ENCODE measurements around the gene GRB10. TPM values are rescaled to one million over a fixed set of nuclear protein-coding genes. Genes with fewer than 3 reads are reported as not detected.

Gene GRB10
- total RNA-seq, 2 donors from 2014 or later, result 45.4 to 52.6 TPM

DNA sequence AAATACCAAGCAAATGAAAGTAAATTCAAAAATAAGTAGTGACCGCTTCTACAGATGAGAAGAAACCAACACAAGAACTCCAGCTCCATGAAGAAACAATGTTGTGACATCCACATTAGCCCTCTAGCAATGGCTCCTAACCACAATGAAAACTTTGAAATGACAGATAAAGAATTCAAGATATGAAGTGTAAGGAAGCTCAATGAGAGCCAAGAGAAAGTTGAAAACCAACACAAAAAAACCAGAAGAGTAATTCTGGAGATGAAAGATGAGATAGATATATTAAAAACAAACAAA lies 149.3 kb downstream of the GRB10 start:
- DNase-seq (ENCODE audit: low spot score), result no peak
- intact Hi-C loops (cut with DNase I), result no loop called here

DNA sequence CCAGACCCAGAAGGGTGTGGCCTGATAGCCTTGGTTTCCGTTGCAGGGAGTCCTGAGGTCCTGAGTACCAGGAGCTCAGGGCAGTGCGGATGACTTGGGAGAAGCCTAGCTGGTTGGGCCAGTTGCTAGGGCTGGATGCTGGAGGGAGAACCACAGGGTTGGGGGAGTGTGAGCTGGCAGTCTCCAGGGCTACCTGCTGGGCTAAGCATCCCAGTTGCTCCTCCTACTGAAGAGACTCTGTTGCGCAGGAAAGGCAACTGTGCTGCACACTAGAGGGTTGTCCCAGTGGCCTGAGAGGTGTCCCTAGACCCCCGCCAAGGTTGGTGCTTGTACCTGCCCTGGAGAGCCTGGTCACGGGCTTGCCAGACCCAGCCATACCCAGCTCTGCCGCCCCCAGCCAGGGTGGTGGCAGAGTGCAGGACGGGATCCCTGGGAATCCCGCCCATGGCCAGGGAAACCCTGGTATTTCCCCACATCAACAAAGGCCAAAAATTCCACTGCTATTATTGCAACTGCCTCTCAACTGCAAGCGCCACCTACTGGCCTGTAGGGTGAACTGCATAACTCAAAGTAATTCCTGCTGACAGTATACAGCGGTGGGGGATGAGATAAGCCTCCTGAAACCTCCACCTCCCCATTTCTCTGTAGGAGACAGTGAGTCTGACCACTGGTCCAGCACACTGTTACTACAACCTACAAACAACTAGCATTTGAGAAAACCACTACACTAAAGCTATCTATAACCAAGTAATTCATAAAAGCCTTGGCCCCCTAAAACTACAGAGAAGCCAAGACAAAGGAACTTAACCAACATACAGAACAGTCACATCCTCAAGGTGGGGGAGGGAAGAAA lies 149.9 kb downstream of the GRB10 start:
- intact Hi-C loops (cut with DNase I), result no loop called here
- no peak for DNase-seq (ENCODE audit: low spot score)

DNA sequence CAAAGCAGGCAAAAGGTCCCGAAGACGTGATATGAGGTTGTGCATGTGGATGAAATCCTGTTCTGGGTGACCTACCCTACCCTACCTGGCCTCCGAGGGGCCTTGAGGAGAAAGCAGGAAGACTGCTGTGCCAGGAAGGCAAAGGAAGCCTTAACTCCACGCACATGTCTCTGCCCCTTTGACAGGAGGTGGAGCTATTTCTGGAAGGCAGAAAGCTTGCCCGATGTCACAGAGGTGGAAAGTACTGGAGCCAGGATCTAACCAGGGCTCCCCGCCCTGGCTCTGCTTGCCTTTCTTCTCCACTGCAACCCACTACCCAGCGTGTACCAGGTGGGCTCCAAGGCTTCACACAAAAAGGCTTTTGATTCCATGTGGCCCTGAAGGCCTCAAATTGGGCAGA lies 151.1 kb downstream of the GRB10 start:
- intact Hi-C loops (cut with DNase I), result no loop called here
- no peak for DNase-seq (ENCODE audit: low spot score)

DNA sequence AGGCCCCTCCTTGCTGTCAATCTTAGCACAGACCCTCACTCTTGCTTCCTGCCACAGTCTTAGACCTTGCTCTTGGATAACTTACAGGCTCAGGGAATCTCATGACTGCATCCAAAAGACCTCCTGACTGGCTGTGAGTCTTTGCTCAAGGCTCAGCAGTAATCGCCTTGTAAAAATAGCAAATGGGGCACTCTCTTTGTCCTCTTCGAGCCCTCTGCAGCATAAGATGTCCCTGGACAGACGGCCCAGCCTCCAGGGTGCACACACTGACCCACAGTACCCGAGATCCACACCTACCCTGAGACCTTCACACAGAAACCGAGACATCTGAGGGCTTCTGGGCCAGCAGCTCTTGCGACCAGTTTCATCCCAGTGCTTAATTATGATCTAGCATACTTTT lies 151.6 kb downstream of the GRB10 start:
- intact Hi-C loops (cut with DNase I), result no loop called here

DNA sequence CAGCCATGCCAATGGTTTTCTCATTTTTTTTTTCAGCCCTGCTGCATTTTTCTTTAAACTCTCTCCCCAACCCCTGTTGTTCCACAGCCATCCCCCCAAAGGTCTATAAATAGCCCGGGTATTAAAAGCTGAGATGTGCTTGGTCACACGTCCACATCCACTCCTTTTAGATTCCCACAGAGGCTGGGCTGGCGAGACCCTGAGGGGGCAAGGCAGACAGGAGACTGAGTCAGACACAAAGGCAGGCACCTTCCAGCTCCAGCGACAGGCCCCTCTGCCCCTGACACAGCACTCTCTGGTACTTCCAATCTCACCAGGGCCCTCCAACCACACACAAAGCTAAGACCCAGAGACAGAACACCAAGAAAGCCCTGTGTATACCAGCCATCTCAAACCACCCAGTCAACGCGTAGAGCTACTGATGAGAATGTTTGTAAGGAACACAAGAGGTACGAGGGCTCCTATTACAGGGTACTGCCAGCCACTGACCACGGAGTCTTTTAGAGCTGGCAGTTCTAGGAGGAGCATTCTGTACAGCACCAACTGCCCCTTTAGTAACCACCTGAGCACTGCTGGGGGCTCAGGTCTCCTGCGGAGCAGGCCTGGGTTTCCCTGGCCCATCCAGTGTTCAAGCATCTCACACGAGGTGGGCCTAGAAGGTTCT lies 153.3 kb downstream of the GRB10 start:
- intact Hi-C loops (cut with DNase I), result no loop called here
- DNase-seq (ENCODE audit: low spot score), result no peak

More for the DNA sequence above, 151.6 kb downstream of the GRB10 start:
- no peak for DNase-seq (ENCODE audit: low spot score)

DNA sequence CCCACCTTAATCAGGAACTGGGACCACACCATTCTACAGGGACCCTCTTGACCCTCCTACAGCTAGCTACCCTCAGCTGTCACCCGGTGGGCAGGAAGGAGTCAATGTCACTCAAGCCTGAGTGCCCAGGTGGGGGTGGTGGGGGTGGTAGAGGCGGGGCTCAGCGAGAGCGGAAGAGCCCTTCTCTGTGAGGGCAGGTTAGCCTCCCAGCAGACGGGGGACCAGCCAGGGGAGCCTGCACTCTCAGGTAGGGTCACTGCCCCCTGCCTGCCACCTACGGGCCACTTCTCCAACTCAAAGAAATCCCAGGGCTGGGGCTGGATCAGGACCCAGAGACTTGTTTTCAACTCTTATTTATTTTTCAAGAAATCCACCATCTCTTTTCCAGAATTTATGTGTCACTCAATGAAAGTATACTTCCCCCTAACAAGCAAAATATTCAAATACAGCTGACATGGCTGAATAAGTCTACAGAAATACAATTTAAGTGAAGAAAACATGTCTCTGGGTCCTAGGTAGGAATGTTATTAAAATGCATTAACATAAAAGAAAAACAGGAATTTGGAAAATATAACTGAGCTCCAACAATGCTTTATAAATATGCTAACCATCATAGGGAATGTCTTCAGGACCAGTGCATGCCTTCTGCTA lies 154.1 kb downstream of the GRB10 start:
- no peak for DNase-seq (ENCODE audit: low spot score)
- intact Hi-C loops (cut with DNase I), result no loop called here

DNA sequence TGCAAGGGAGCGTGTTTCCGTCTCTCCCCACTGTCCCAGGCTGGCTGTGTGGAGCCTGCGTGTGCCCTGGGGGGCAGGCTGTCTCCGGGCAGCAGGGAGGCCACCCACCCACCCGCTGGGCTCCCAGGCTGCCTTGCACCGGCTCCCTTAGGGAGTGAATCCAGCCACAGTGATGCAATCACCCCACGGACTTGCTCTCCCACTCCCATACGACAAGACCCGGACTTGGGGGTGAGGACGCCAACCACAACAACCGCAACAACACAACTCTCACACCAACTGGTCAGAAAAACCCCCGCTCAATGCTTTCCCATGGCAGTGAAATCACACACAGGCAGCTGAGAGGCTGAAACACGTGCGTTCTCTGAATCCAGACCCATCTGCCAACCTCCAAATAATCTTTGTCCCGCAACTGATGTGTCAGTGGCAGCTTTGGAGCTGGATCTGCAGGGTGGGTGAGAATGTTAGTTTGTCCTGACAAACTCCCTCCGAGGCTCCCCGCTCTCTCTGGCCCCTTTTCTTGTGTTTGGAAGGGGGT lies 154.8 kb downstream of the GRB10 start:
- intact Hi-C loops (cut with DNase I), result no loop called here
- DNase-seq (ENCODE audit: low spot score), result no peak

DNA sequence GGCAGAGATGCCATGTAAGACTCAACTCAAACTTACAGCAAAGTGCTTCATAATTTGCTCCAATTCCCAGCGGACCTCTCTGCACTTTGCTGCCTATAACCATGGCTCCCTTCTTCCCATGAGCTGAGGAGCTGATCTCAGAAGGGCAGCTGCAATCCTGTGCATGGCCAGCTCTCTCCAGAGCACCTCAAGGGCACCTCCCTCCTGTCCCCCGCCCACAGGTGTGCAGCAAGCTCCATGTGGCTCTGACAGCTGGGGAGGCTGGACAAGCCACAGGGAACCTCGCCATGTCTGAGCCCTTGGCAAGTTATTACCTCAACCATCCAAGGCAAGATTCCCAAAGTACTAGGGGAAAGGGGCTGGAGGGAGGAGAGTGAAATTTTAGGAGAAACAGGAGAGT lies 156.4 kb downstream of the GRB10 start:
- DNase-seq (ENCODE audit: low spot score), result no peak
- intact Hi-C loops (cut with DNase I), result no loop called here

DNA sequence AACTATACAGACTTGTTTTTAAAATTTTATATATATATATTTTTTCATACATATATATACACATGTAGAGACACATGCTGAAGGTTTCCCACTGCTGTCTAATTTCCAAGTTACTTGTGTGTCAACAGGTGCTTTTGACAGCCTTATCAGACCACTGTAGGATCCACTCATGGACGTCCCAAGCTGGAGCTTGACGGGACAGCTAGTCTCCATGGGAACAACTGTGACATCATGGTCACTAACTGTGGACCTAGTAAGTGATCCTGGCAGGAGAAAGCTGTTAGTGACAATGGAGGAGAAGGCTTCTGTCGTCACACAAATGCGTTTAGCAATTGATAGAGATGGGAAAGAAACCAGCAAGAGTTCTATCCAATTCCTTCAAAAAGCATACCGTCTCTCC lies 157.3 kb downstream of the GRB10 start:
- no peak for DNase-seq (ENCODE audit: low spot score)
- intact Hi-C loops (cut with DNase I), result no loop called here

DNA sequence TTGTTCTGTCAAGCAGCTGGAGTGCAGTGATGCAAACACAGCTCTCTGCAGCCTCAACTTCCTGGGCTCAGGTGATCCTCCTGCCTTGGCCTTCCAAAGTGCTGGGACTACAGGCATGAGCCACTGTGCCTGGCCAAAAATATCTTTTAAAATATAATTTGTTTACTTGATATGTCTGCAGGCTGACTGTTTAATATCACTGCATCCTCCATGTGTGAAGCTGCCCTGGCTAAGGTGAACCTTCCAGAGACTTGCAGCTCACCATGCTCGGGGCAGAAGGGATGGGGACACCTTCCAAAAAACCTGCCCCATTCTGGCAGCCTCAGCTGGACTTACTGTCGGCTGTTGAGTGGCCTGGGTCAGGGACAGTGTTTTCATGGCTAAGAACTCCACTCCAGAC lies 159.9 kb downstream of the GRB10 start:
- intact Hi-C loops (cut with DNase I), result no loop called here

DNA sequence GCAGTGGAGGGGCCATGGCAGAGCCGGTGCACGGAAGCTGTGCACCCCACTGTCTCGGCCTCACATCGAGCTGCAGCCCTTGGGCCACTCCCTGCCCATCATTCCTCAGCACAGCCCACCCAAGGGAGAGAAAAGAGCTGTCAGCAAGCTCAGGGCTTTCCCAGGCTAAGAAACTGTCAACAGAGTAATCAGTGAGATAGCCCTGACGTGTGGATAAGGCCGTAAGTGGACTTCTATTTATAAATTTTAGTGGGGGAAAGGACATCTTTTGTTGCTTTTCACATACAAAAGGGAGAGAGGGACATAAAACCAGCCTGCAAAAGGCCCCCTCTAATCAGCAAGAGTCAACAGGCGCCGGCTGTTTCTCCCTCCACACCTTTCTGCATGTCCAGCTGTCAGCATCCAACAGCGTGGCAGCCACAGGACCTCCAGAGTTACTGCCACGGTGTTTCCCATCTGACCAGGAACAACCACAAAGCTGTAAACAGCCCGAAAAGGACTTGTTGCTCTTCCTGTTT lies 160.7 kb downstream of the GRB10 start:
- intact Hi-C loops (cut with DNase I), result no loop called here

More for the DNA sequence above, 159.9 kb downstream of the GRB10 start:
- DNase-seq (ENCODE audit: low spot score), result no peak

DNA sequence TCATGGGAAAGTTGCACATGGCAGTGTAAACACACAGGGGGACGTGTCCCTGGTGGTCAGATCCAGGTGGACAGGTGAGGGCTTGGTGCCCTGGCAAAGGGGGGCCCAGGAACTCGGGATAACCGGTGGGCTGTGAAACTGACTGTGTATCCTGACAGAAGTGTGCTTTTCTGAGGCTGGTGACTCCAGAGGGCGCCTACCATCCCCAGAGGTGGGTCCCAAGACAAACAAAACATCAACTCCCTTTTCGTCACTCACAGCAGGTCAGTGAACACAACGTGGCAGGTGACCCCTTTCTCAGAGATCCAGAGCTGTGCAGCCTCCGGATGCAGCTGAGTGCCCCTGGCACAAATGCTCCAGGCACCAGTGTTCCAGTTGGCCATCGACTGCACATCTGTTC lies 161.5 kb downstream of the GRB10 start:
- intact Hi-C loops (cut with DNase I), result no loop called here
- no peak for DNase-seq (ENCODE audit: low spot score)

More for the DNA sequence above, 160.7 kb downstream of the GRB10 start:
- no peak for DNase-seq (ENCODE audit: low spot score)

DNA sequence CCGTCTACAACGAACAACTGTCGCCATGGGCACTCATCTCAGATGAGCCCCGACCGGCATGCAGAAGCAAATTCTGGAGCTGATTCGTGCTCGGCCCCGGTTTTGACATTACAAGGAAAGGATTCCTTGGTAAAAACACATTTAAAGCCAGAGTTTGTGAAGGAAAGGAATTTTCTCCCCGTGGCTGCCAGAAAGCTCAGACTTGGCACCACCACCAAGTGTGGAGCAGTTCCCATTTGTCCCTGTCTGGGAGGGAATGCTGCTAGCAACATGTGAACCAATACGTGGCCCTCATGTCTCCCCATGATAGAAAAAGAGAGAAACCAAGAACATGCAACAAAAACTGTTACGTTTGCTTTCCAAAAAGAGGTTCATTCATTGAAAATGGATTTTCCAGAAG lies 162.3 kb downstream of the GRB10 start:
- peak; percentile 79 for DNase-seq (ENCODE audit: low spot score)

DNA sequence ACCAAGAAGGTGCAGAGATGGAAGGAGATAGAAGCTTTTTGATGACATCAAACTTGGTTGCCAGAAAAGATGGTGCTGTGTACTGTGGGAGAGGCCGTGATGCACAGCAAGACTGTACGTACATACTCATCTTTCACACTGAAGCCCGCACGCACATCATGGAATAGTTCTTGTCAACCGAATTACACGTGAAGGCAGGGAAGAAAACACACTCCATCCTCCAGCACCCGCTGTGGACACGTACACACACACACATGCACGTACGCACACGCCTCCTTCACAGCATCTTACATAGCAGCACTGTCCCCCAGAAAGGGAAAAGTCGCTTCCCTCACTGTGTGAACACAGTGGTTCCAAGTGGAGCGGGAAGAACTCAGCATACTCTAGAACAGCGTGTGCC lies 163.0 kb downstream of the GRB10 start:
- intact Hi-C loops (cut with DNase I), result no loop called here
- no peak for DNase-seq (ENCODE audit: low spot score)

More for the DNA sequence above, 162.3 kb downstream of the GRB10 start:
- intact Hi-C loops (cut with DNase I), result no loop called here

DNA sequence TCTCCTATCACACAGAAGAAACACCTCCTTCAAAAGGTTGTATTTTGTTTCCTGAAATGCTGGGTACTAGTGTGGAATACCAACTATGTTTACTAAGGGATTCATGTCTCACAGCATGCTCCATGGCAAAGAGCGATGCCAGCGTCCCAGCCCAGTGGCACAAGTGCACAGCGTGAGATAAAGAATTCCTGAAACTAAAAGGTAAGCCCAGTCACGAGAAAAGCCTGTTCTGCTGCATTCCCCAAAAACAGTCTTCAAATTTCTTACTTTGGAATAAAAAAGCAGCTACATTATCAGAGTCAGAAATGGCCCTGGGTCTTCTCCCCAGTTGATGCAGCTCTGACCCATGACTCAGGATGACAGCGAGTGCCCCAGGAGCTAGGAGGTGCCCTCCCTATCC lies 164.4 kb downstream of the GRB10 start:
- intact Hi-C loops (cut with DNase I), result no loop called here
- no peak for DNase-seq (ENCODE audit: low spot score)

DNA sequence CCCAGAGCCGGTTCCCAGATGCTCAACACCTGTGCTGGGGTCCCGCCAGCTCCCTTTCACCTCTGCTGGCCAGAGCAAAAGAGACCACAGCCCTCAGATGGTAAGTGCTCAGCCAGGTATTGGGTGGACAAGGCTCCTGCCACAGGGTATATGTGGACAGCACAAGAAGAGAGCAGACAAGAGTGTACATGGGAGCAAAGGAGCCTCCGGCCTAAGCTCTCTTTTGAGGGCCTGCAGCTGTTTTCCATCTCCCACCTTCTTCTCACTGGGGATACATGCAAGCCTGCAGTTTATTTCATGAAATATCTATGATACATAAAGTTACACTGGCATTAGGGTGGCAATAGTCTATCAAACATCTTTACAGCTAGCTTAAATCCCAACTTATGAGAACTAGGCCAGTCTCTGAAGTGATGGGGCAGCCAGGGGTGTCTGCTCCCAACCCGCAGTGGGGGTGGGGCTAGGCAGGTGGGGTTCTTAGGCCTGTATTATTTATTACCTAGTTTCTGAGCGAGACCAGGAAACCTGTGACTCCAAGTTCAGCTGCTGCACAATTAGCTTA lies 167.1 kb downstream of the GRB10 start:
- DNase-seq (ENCODE audit: low spot score), result no peak
- intact Hi-C loops (cut with DNase I), result no loop called here

DNA sequence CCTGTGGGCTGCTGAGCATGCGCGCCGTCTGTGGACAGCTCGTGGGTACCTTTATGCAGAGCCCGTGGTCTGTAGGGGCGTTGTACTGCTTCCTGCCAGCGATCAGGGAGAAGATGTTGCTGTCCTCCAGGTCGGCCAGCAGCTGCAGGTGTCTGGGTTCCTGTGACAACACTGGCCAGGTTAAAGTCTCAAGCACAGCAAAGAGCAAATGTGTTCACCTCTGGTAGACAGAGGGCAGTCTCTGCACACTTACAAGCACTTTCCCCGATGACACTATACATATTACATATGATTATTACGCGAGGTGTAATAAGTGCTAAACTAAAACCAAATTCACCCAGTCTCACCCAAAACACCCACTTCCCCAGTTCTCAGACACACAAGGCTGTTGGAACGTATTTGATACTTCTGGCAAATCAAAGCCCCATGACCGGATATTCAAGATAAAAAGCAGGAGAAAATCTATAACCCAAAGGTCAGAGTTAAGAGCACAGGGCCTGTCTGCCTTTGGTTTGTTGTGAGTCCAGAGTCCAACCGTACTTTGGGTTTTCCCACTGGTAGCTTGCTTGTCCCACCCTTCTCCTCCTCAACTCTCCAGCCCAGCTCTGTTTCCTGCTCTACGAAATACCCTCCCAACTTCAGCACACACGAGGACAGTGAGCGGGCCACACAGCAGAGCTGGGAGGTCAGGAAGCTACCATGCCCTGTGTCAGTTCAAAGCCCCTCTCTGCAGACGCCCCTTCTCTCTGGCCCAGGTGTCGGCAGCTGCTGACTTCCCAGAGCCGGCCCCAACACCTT lies 167.8 kb downstream of the GRB10 start:
- DNase-seq (ENCODE audit: low spot score), result no peak
- intact Hi-C loops (cut with DNase I), result loop anchor here in 1 of 2 donors (1.0 kb wide), 1 partner anchor 25 kb away; no protein-coding TSS in a partner anchor

DNA sequence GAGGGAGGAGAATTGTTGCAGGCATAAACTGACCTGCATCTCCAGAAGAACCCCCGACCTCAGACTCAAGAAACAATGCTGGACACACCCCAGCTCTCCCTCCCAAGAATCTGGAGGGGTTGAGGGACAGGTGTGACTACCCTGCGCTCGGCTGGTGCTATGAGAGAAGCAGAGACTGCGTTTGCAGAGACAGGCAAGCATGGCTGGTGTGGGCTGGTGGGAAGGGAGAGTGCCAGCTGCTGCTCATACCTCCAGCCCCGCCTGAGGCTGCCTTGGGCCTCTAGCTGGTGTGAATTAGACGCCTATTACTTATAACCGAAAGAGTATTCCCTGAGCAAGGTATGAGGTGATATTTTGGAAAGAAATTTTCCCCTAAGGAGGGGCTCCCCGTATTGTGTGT lies 169.2 kb downstream of the GRB10 start:
- intact Hi-C loops (cut with DNase I), result no loop called here
- DNase-seq (ENCODE audit: low spot score), result no peak

DNA sequence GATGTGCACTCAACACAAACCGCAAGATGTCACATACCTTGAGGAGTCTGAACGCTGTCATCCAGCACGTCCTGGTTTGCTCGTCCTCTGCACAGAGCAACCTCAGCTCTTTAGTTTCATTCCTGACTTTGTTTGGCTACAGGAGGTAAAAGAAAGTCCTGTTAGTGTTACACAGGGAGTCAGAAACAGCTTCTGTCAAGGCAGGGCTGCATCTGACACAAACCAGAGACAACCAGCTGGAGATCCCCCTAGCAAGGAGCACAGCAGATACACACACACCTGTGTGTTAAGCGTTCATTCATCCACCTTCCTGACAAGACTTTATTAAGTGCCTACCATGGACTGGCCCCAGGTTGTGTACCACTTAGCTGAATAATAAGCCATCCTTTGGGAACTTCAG lies 170.0 kb downstream of the GRB10 start:
- intact Hi-C loops (cut with DNase I), result no loop called here
- no peak for DNase-seq (ENCODE audit: low spot score)
